GM21528 (cell line): ENCODE data around the gene SMARCD3.

Experiments used
- ATAC-seq: cut with Tn5 transposase; IDR thresholded peaks from one replicate; pipeline ENCODE4 v1.9.1; 2021; ENCODE audit warnings: mild to moderate bottlenecking, moderate library complexity; ENCODE audit not compliant: unreplicated experiment, low FRiP score

Gene SMARCD3

GRCh38 chr7:151215396-151215795 lies 33.1 kb downstream of the SMARCD3 start:
- ATAC-seq = no peak

GRCh38 chr7:151213826-151214225 lies 34.7 kb downstream of the SMARCD3 start:
- ATAC-seq = no peak

DNA sequence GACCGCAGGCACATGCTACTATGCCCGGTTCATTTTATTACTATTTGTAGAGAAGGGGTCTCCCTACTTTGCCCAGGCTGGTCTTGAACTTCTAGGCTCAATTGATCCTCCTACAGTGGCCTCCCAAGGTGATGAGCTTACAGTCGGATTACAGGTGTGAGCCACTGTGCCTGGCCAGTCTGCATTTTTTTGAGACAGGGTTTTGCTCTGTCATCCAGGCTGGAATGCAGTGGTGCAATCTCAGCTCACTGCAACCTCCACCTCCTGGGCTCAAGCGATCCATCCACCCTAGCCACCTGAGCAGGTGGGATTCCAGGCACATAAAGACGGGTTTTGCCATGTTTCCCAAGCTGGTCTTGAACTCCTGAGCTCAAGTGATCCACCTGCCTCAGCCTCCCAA lies 35.9 kb downstream of the SMARCD3 start:
- ATAC-seq = no peak

DNA sequence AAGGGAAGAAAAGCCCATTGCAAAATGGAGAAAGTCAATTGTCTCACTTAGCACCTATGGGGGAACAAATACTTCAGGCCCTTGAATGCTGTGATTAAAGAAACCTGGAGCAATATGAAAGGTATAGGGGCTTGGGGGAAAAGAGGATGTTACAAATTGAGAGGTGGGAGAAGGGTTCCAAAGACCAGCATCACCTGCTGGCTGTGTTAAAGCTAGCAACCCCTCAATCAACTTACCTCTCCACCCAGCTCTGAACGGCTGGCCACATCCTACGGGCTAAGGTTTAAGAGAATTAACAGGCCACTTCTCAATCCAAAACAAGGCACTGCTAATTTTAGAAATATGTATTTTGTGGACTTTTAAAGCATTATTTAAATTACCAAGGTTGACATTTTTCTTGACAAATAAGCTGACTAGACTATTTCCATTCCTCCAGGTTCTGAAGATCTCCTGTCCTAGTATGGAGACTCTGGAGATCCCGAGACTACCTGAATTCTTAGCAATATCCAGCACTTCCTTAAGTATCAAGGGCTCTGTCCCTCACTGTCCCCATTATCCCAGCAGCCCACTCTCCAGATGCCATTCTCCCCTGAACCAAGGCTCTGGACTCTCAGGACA lies 37.2 kb downstream of the SMARCD3 start:
- no peak for ATAC-seq

DNA sequence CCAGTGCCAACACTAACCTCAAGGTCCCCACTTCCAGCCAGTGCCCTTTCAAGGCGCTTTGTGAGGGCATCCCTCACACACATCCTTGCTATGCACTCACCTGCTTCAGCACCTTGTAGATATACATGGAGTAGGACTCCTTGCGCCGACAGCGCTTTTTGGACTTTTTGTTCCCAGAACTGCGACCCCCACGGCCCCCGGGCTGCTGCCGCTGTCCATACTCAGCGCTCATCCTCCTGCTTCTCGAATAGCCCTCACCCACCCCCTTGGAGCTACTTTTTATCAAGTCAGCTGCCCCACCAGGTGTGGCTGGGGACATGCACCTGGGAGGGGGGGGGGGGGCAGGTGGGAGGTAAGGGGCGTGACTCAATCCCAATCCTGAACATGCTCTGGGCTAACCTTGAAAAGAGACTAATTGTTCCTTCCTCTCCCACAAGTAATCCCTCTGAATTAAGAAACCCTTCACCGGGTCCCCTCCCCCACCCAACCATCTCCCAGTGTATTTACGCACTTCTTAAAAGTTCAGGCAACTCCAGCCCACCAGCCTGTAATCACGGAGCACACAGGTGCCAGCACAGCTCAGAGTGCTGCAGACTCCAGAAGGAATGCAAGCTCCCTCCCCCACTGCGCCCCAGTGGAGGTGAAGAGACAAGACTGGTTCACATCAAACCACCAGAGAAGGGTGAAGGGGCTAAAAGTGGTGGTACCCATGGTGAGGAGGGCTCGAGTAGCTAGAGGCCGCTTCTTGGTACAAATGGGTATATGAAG lies 38.2 kb downstream of the SMARCD3 start, which contains the start of gene H2BK1:
Gene H2BK1, minus strand, starts transcription at position 402 of the 768 bp plus-strand sequence. Its CDS starts 170 bp downstream, at position 232.
- ATAC-seq = no peak

DNA sequence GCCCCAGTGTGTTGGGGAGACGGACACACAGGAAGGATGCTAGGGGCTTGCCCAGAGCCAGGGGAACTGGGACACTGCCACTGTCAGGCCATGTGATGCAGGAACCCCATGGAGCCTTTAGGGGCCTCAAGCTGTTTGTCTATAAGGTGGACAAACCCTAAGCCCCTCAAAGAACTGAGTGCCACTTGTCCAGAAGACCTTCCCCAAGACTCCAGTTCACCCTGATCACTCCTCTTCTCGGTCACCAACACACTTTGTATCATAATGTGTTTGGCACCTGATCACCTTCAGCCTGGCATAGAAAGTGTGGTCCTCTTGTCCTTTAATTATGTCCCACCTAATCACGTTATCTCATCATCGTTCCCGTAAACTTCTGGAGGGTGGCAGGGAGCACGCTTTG lies 38.9 kb downstream of the SMARCD3 start:
- ATAC-seq = no peak

DNA sequence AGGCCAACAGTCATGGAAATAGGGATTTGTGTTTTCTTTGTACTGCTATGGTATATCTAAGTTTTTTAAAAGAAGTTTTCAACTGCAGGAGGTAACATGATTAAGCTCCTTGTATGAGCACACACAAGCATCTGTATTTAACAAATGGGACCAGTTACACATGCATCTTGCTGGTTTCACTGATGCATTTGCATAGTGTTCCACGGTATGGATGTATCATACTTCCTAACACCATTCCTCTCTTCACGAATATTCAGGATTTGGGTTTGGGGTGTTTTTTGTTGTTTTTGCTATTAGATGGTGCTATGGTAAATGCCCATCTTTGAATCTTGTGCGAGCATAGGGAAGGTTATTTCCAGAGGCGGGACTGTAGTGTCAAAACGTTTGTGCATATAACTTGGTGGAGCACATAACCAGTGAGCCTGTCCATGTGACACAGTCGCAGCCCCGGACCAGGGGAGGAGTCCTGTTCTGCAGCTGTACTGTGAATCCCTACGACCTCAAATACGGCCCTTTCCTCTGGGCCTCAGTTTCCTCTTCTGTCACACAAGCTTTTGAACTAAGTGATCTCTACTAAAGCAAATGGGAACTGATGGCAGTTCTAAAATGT lies 40.1 kb downstream of the SMARCD3 start:
- ATAC-seq = no peak

DNA sequence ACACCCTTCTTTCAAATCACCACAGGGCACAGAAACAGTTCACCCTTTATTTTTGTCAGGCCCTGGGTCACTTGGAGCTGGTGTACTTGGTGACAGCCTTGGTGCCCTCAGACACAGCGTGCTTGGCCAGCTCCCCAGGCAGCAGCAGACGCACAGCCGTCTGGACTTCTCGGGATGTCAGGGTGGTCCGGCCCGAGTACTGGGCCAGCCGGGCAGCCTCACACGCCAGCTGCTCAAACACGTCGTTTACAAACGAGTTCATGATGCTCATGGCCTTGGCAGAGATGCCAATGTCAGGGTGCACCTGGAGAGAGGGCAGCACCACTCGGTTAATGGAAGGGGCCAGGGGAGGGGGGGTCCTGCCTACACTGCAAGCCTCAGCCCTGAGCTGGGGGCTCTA lies 40.7 kb downstream of the SMARCD3 start:
- no peak for ATAC-seq

DNA sequence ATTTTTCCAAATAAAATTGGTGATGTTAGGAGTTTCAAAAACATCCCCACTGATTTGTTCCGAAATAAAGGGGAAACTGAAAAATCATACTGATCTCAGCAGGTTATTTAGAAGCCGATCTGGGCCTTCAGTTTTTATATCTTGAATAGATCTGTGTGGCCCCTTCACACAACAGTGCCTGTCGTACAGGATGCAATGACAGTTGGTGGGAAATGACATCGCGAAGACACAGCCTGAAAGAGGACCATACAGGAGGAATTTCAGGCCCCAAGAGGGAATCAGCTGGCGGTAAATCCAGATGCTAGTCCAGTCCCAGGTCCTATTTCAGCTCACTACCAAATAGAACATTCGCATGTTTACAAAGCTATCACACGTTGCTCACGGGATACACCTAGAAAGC lies 41.2 kb downstream of the SMARCD3 start:
- no peak for ATAC-seq

DNA sequence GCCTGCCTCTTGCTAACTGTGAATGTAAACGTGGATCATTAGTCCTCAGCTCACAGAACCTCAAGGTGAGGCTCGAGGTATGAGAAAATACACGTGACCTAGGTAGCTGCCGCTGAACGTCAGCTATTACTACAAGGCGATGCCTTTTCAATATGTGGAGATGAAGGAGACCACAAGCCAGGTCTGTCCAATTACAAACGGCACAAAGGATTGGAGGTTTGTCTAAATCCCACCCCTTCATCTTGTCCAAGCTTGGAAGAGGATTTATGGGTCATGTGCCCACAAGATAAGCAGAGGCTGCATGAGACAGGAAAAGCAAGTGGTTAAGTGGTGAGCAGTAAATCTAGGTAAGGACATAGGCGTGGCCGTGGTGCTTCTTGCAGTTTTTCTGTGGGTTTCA lies 41.6 kb downstream of the SMARCD3 start:
- no peak for ATAC-seq

DNA sequence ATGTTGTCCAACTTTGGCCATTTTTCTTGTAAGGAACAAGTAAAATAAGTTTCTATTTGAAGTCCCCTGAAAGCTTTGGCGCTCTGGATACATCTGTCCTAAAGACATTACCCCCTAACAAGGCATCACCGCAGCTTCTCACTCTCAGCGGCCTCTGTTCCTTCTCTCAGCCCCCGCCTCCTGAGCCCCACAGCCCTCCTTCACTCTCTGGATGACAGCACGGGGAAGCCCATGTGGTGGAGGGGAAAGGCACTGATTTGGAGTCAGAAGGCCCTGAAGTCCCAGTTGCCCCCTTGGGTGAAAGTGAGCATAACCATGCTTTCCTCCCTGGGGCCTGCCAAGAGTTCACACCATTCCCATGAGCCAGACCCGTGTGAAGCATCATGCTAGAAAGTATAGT lies 42.8 kb downstream of the SMARCD3 start:
- ATAC-seq = no peak

GRCh38 chr7:151204383-151205032 lies 44.0 kb downstream of the SMARCD3 start:
- ATAC-seq = no peak

DNA sequence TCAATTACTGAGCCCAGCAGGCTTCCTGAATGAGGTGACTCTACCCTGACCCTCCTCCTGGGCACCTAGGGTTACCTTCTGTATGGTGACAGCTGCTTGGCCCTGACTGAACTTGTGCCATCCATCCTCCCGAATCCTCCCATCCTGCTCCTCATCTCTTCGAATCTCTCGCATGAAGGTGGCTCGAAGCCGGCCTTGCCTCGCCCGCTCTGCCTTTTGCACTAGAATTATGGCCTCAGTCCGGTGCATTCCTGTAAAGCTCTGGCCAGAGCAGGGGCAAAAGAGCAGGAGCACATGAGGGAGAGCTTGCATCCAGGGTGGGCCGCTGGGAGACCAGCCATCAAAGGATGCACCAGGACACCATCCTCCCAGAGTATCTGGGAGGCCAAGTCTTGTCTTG lies 45.7 kb downstream of the SMARCD3 start:
- ATAC-seq = no peak

DNA sequence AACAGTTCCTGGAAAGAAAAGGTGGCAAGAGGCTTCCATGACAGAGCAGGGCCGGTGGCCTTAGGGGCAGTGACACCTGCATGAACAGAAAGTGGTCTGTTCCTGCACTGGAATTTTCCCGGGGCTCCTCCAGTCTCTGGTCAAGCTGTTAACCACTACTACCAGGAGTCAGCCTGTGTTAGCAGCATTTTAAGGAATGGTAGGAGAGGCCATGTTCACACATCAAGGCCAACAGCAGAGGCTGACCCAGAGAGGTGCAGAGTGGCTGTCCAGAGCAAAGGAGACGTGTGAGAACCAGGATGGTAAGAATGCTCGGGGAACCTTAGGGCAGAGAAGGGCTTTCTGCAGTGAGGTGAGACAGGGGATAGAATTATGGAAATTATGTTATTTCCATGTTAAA lies 46.7 kb downstream of the SMARCD3 start:
- ATAC-seq = no peak

GRCh38 chr7:151201344-151201743 lies 47.1 kb downstream of the SMARCD3 start:
- ATAC-seq = no peak

- ATAC-seq = no peak
Observed at GRCh38 chr7:151198945-151199848, 49.3 kb downstream of the SMARCD3 start.

- no peak for ATAC-seq
Observed at GRCh38 chr7:151197932-151198331, 50.6 kb downstream of the SMARCD3 start.

- no peak for ATAC-seq
Observed at GRCh38 chr7:151195616-151196450, 52.7 kb downstream of the SMARCD3 start.

- ATAC-seq = no peak
Observed at GRCh38 chr7:151194188-151194587, 54.3 kb downstream of the SMARCD3 start.
